GM21576 (cell line): ENCODE results near the gene PLXNA4.

Source experiments
- ATAC-seq: cut with Tn5 transposase; IDR thresholded peaks from one replicate; pipeline ENCODE4 v1.9.1; 2021; ENCODE audit warnings: mild to moderate bottlenecking, moderate library complexity; ENCODE audit not compliant: unreplicated experiment

PLXNA4 gene

DNA sequence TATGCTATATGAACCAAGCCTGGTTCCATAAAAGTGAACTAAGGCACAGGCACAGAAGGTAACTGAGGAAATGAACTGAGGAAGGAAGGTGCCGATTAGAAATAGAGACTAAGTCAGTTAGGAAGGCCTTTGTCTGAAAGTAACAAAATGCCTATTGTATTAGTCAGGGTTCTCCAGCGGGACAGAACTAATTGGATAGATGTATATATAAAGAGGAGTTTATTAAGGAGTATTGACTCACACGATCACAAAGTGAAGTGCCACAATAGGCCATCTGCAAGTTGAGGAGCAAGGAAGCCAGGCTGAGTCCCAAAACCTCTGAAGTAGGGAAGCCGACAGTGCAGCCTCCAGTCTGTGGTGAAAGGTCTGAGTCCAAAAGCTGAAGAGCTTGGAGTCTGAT, 13.9 kb upstream of the PLXNA4 start:
- ATAC-seq, result no peak

DNA sequence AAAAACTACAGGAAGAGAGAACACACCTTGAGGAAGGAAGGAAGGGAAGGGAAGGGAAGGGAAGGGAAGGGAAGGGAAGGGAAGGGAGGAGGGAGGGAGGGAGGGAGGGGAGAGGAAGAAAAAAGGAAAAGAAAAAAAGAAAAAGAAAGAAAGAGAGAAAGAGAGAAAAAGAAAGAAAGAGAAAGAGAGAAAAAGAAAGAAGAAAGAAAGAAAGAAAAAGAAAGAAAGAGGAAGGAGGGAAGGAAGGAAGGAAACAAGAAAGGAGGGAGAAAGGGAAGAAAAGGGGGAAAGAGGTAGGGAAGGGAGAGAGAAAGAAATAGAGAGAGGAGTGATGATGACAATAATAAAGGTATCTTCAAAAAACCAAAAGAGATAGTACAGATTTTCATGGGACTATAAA, 12.3 kb upstream of the PLXNA4 start:
- ATAC-seq, result no peak

DNA sequence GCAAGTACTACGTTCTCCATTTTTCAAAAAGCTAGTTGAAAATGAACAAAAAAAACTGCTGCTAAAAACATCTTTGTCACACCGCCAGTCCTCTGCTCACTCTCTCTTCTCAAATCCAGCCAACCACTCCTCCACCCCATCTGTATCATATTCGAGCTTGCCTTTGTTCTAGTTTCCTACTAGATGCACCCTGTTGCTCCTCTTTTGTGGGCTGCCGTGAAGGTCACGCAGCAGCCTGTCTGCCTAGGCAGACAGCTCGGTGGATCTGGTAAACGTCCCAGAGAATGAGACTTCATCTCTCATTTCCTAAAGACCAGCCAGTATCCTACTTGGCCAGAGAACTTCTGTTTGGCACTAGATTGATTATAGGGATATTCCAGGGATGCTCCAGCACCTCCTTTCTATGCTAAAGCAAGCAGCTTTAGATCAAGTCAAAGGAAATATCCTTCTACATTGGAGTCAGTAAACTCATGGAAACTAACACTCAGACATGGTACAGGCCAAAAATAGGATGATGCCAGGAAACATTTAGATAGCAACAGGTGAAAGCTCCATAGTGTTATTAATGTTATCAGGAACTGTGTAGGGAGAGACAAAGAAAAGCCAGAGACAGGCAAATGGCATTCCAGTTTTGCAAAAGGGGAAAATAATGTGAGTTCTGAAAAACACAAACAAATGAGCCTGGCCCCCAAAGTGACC, 8.7 kb upstream of the PLXNA4 start:
- ATAC-seq, result no peak

DNA sequence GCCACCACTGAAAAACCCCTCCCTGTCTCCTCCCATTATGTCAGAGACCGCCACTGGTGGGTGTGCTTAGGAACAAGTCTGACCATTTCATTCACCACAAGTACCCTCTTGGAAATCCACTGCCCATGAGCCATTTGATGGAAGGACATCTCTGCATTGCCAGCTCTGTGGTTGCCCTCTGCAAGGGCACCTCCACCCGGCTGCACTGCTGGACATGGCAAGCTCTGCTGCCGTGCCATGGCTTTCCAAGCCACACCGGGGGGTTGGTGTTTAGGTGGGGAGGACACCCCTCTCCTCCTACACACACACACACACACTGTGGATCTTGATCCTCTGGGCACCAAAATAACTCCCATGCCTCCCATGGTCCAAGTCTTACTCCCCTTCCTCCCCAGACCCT, 5.2 kb upstream of the PLXNA4 start:
- ATAC-seq, result no peak

DNA sequence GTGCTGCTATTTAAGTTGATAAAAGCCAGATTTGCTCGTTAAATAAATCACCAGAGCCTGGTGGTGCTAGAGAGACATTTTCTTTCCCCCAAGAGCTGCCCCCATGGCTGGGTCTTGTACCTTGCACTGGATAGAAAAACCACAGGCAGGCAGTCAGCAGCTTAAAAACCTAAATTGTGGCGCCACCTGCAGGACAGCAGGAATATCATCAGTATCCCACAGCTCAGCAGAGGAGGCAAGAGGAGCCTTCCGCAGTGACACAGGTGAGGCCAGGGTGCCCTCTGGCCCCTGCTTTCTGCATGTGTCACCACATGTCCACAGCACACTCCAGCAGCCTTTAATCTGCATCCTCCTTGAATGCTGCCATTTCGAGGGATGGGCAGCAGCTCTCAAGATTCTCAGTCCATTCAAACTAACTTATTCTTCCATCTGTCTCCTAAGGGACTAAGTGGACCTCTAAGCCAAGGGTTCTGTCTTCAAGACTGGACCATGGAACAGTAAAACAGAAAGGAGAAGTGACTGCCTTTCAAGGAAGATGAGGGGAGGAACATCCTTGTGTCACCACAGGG, 4.5 kb upstream of the PLXNA4 start:
- peak; percentile 63 for ATAC-seq

DNA sequence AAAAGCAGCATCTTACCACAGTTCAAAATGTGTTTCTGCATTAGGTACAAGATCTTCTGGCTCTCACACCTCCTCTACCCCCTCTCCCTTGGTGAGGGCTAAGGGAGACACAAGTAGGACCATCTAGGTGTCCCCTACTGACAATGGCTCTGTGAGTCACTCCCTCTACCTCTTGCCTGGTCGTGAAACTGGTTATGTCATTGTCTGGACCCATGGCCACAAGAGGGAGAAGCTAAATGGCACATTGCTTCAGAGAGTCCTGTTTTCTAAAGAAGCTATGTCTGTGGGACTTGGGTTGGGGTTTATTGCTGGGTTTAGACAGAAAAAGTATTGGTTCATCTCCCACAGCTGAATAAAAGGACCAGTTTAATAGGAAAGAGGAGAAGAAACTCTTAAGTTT, 4.0 kb upstream of the PLXNA4 start:
- no peak for ATAC-seq

DNA sequence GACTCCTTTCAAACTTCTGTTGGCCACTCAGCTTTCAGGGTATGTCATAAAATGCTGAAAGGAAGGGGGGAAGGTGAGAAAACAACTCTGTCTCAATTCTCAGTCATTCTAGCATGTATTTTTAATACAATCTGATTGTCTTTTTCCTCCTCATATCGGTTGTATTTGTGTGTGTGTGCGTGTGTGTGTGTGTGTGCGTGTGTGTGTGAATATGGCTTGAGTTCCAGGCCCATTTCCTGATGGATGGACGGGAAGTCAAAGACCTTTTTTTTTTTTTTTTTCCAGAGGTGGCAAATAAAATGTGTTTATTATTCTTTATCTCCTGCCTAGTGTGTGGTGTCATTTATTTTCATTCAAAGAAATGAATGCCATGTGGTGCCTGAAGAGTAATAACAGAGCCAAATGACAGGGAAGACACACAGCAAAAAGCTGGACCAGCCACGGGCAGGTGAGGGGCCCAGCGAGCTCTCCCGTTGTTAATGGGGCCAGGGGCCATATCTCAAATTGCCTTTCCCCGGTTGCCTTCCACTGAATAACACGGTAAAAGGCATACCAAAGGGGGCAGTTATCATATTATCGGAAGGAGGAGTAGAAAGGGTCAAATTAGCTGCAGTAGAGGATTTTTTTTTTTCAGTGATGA, 3.1 kb upstream of the PLXNA4 start:
- no peak for ATAC-seq

DNA sequence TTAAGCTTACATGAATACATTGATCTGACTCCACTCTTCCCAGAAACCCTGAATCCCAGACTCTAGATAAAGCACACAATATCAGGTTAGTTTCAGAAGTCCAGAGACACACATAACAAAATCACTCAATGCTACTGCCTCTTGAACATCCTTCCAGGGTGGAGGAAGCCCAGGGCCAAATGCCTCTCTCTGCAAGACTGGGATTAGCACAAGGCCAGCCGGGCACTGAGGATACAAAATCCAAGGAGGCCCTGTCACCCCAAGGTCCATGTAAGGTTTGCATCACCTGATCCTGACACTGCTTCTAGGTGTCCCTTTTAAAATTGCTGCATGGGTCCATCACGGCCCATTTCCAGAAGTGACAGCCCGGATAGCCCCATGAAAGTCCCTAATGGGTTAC, 2.6 kb upstream of the PLXNA4 start:
- ATAC-seq, result no peak

DNA sequence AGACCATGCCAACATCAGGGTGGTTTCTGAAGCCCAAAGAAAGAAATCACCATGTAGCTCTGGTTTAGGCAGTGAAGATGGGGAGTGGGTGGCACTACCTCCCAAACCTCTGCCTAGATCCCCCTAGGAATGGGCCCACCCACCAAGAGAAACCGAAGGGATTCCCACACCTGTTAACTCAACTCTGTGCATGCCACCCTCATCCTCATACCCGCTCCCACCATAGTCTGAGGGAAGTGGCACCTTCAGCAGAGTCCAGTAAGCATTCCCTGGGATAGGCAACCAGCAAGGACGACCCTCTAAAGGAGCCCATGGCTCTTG, 1.7 kb upstream of the PLXNA4 start:
- ATAC-seq, result no peak

DNA sequence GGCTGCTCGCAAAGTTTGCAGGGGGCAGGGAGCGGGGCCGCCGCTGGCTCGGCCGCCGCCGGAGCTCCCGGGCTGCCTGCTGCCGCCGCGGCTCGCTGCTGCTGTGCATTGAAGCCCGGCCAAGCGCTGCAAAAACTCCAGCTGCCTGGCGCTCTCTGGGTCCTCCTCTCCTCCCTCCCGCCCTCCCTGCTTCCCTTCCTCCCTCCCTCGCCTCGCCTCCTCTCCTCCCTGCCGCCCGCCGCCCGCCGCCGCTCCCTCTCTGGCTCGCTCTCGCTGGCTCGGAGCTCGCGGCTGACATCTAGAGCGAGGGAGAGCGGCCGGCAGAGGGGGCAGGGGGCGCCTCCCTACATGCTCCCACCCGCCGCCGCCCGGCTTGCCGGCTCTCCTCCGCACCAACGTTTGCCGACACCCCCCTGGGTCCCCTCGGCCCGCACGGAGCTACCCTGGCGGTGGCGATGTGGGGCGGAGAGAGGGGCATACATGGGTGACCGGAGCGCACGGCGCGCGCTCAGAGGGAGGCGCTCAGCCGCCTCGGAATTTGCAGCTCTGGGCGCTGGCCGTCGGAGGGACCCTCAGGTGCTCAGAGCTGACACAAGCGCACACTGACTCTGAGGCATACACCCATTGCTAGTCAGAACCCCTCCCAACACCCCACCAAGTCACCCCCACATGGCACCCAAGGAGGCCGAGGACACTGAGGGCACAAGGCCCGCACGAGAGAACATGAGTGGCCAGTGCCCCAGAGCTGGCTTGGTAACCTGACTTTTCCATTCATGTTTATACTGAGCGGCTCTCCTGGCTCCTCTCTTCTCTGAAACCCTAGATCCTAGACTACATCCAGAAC, 1.2 kb upstream of the PLXNA4 start:
- no peak for ATAC-seq

DNA sequence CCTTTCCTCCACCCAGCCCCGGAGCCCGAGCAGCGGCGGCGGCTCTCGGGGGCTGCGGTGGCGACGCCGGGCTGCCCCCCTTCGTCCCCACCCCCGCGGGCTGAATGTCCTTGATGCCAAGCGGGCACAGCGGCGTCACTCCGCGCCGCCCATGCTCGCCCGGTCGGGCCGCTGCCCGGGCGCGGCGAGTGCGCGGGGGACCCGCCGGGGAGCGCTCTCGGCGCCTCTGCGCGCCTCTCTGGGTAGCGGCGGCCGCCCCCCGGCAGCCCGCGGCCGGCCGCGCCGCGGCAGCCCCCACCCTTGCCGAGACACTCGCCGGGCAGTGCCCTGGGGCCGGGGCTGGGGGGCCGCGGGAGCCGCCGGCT, 433 bp upstream of the PLXNA4 start:
- no peak for ATAC-seq

DNA sequence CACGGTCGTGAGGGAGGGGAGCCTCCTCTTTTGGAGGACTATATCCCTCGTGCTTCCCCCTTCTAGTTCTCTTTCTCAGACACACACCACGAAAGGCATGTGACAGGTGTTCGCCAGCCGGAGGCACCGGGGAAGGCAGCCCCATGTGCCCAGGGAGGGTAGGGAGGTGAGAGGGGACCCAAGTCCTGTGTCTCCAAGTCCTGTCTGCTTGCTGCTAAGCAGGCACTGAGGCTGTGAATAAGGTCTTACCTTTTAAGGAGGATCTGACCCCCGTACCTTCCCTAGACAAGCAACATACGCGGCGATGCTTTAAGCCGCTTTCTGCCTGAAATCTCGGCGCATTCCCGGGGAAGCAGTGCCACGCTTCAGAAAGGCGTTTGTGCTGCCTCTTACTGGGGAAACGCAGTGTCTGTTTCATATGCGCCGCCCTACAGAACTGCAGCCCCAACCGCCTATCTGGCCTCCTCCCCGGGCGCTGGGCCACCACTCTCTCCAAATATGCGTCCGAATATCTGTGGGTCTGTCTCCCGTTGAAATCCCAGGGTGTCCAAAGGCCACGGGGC, 770 bp downstream of the PLXNA4 start:
- no peak for ATAC-seq

DNA sequence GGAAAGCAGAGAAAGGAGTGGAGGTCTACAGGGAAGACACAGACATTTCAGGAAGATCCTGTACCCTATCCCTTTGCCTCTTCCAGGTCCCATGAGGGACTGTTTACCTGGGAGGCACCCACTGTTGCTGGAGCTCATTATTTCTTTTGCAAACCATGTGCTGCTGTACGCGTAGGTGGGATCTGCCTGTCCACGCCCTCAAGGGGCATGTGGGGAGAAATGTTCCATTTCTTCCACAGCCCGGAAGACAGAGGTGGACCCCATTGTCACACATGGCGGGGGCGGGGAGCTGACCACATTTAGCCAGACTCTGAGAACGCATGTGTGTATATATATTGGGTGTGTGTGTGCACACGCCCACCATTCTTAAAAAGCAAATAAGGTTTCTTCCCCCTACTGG, 2.0 kb downstream of the PLXNA4 start:
- no peak for ATAC-seq

DNA sequence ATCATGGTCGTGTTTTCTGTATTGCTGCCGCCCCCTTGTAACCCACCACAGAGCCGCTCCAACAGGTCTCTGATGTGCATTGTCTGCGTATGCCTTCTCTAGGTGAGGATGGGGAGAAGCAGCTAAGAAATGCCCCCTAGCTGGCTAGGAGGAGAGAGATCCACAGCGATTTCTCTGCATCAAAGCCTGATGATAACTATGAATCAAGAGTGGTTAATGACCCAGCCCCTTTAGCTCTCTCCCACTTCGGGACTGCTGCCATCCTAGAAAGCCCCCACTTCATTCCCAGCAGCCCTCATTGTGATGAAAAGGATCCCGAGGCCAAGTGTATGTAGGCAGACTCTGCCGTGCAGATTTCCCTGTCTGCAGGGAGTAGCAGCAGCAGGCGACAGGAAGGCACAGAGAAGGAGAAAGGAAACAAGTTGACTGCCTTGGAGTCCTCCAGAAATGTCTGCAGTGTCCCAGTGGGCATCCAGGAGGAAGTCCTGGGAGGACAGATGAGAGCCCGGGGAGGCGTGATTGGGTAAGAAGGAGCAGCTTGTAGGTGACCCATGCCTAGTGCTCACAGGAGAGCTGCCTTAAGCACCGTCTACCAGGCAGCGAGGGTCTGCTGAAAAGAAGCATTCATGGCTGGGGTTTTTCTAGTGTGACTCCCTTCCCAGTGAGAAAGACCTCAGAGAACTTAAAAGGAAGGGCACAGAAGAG, 2.9 kb downstream of the PLXNA4 start:
- no peak for ATAC-seq

DNA sequence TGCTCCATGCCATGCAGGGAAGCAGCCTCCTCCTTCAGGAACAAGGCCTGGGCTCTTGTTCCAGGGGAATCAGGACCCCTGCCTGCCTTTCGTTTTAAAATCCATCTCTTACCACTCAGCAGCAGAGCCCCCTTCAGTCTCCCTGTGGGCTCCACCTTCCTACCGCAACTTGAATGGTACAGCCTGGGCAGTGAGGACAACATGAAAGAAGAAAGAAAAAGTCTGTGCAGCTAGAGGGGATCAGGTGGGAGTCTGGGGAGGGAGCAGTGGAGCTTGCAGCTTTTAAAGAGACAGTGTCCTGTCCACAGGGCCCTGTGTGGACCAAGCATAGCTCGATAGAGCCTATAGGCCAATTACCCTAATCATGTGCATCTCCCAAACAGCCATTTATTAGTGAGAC, 3.7 kb downstream of the PLXNA4 start:
- ATAC-seq, result no peak

DNA sequence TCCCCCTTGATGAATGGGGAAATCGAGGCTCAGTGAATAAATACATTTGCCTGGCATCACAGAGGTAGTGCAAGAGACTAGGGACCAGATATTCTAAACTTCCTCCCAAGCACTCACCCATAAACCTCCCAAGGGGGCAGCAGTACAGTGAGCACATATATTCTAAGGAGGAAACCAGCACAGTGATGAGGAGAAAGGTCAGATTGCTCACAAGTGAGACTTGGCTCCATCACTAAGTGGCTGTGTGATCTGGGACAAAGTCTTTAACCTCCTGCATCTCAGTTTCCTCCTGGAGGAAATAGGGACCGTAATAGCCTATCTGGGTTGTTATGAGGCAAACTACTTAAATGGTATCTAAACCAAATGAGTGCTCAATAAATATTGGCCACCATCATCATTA, 4.3 kb downstream of the PLXNA4 start:
- no peak for ATAC-seq

DNA sequence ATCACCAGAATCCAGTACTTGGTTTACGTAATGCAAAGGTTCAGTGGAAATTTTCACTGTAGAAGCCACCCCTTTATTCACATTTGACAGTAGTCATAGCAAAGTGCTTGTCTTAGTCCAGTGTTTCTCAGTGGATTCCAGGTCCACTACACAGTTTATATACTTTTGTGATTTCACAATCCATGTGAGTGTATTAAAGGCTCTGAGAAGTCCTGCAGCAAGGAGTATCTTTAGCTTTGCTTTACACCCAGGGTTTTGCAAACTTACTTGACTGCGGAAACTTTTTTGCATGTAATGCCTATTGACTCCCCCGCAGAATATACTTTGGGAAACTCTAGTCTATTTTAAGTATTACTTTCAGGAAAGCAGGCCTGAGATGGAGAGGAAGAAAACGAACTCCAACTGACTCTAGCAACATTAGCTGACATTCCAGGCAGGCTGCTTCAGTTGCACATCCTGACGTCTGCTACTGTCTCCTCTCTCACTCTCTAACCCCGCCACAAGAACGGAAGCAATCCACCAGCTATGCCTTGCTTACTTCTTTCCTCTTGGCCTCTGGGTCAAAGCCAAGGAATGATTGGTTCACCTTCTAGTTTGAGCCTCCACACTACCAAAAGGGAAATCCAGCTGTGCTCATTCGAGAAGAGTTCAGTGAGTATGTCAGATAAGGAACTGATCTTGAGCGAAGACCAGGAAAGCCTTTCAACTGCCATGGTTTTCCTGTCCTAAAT, 6.2 kb downstream of the PLXNA4 start:
- no peak for ATAC-seq

DNA sequence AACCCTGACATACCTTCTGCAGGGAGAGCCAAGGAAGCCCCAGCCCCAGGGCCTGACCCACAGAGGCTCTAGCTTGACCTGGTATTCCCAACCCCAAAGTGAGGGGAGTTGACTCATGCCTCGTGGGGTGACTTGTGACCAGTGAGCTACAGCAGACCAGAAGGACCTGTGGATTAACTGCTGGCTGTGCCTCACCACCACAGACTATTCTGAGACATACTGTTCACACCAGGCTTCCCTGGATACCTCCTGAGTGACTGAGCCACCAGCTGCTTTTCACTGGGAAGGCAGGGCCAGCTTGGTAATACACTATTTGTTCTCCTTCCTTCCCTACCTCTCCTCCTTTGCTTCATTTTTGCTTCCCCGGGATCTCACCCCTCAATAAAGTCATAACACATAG, 7.3 kb downstream of the PLXNA4 start:
- ATAC-seq, result no peak

DNA sequence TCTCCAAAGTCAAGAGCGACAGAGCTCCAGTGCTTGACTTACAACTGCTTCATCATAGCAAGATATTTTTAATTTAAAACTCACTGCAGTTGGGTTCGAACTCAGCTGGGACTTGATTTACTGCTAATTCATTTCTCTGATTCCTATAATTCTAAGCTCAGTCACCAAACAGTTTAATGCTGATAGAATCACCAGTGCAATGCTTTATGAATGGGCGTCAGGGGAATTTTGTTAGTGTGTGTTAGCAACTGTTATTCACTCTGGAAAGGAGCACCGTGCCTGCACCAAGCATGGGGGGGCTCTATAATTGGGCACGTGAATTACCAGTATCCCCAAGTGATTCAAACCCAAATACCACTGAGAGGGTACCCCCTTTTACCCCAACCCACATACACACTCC, 10.4 kb downstream of the PLXNA4 start:
- no peak for ATAC-seq

DNA sequence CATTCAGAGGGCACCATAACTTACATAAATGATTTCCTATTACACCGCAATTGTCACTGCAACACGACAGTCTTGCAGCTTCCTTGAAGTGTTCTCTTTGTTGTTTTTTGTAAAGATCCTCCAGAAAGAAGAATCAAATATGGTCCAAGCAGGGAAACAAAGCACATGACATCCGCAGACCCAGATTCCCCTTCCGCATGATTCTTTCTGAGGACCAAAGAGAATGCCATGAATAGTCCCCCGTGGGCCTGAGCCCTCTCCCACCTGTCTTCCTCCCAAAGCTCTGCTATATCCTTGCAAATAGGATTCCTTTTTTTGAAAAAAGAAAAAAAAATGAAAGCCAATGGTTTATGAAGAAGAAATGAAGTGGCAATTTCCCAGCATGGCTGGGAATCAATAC, 10.8 kb downstream of the PLXNA4 start:
- no peak for ATAC-seq
